AG10803 (cell line): ENCODE data around the gene TENT4B.
"Not testable (repeated sequence)": the region's sequence is repeated elsewhere in the genome, so short reads cannot be mapped to it uniquely, and the experiment has no call there.

Experiments
- DNase-seq: peaks from one replicate; pipeline ENCODE4 v3.0.0; 2010; ENCODE audit warnings: low read depth
- H3K4me3 ChIP-seq: 2 replicates; pipeline ENCODE4 v1.5.1; 2011; ENCODE audit warnings: mild to moderate bottlenecking, low read length, control low read depth
- TF ChIP-seq, protein P1 (sequence below): conservative IDR thresholded peaks from 2 replicates; pipeline ENCODE4 v1.5.1; 2011; ENCODE audit warnings: mild to moderate bottlenecking, low read length, control low read depth, inconsistent platforms

Gene TENT4B

GRCh38 chr16:50234771-50235556 is 81.9 kb downstream of the TENT4B start:
- TF ChIP-seq, protein P1, sequence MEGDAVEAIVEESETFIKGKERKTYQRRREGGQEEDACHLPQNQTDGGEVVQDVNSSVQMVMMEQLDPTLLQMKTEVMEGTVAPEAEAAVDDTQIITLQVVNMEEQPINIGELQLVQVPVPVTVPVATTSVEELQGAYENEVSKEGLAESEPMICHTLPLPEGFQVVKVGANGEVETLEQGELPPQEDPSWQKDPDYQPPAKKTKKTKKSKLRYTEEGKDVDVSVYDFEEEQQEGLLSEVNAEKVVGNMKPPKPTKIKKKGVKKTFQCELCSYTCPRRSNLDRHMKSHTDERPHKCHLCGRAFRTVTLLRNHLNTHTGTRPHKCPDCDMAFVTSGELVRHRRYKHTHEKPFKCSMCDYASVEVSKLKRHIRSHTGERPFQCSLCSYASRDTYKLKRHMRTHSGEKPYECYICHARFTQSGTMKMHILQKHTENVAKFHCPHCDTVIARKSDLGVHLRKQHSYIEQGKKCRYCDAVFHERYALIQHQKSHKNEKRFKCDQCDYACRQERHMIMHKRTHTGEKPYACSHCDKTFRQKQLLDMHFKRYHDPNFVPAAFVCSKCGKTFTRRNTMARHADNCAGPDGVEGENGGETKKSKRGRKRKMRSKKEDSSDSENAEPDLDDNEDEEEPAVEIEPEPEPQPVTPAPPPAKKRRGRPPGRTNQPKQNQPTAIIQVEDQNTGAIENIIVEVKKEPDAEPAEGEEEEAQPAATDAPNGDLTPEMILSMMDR = no peak
- no peak overlapping the region for H3K4me3 ChIP-seq
- DNase-seq = peak; percentile 70

- H3K4me3 ChIP-seq = no peak overlapping the region
- TF ChIP-seq, protein P1 = no peak
- no peak for DNase-seq
These were observed 82.5 kb downstream of the TENT4B start for GRCh38 chr16:50235581-50235980.

GRCh38 chr16:50238314-50238713 is 85.2 kb downstream of the TENT4B start:
- H3K4me3 ChIP-seq = no peak overlapping the region
- no peak for DNase-seq
- TF ChIP-seq, protein P1 = no peak

DNA sequence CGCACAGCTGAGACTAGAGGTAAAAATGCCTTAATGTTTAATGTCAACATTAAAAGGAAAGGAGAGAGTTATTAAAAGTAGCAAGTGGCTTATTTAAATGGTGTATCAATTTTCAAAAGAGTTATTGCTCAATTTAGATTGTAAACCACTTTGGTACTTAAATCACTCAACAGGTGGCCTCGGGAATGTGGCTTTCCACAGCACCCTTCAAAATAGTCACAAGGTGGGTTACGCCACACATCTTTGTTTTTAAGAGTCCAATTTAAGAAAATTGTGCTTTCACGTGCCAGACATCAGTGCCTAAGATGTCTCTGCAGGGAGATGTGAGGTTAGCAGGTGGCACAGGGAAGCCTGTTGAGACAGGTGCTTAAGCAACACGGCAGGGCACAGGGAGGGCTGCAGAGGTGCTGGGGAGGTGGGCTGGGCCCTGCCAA is 85.8 kb downstream of the TENT4B start:
- peak; percentile 20 for DNase-seq
- H3K4me3 ChIP-seq = no peak overlapping the region
- TF ChIP-seq, protein P1 = no peak

- H3K4me3 ChIP-seq = not testable (repeated sequence)
- DNase-seq = peak; percentile 93
These were observed 89.9 kb downstream of the TENT4B start for GRCh38 chr16:50243024-50243423.

- no peak overlapping the region for H3K4me3 ChIP-seq
- TF ChIP-seq, protein P1 = no peak
- peak; percentile 34 for DNase-seq
These were observed 91.0 kb downstream of the TENT4B start for GRCh38 chr16:50244140-50244503.

GRCh38 chr16:50244504-50245416 is 91.7 kb downstream of the TENT4B start:
- H3K4me3 ChIP-seq = peak overlapping the region; percentile 62
- DNase-seq = no peak
- TF ChIP-seq, protein P1 = no peak
